22Rv1 (cell line): ENCODE measurements around the gene DENND2A.
A peak's percentile ranks its signal among the peaks of the same experiment; 100 is the strongest.
"Not testable (repeated sequence)": the region's sequence is repeated elsewhere in the genome, so short reads cannot be mapped to it uniquely, and the experiment has no call there.

Experiments used
- H3K27ac ChIP-seq: fragments of 450-650 bp; 2 replicates; pipeline ENCODE4 v1.5.1; 2017
- ZFX ChIP-seq: fragments of 450-650 bp; IDR thresholded peaks from 2 replicates; pipeline ENCODE4 v1.6.1; 2017; ENCODE audit warnings: antibody characterized with exemption, borderline replicate concordance
- TF ChIP-seq, protein P1 (sequence below): fragments of 450-650 bp; IDR thresholded peaks from 2 replicates; pipeline ENCODE4 v1.5.1; 2017; ENCODE audit warnings: mild to moderate bottlenecking

Gene DENND2A

DNA sequence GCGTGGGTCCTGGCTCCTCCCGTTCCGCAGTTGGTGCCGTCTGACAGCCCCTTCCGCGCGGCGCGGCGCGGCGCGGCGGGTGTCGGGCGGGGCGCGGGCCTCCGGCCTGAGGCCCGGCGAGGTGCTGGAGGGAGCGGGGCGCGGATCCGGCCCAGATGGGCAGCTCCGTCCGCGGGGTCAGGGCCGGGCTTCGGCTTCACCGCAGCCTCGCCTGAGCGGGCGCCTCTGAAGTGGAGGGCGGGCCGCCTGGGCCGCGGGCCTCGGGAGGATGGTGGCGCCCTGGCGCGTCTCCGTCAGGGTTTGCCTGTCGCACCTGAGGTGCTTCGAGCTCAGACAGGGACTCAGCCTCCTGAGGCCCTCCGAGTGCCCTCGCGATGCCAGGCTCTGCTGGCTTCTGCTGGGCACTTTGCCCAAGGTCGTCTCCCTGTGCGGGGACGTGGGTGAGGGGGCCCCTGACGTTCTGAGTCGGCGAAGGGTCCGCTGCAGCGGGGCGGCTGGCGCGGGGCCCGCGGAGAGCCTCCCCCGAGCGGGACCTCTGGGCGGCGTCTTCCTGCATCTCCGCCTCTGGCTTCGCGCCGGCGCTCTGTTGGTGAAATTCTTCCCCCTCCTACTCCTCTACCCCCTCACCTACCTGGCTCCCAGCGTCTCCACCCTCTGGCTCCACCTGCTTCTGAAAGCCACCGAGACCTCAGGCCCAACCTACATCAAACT is 32.6 kb upstream of the DENND2A start:
- H3K27ac ChIP-seq, result peak overlapping the region; percentile 91
- TF ChIP-seq ZFX, result peak; percentile 90
- TF ChIP-seq, protein P1, sequence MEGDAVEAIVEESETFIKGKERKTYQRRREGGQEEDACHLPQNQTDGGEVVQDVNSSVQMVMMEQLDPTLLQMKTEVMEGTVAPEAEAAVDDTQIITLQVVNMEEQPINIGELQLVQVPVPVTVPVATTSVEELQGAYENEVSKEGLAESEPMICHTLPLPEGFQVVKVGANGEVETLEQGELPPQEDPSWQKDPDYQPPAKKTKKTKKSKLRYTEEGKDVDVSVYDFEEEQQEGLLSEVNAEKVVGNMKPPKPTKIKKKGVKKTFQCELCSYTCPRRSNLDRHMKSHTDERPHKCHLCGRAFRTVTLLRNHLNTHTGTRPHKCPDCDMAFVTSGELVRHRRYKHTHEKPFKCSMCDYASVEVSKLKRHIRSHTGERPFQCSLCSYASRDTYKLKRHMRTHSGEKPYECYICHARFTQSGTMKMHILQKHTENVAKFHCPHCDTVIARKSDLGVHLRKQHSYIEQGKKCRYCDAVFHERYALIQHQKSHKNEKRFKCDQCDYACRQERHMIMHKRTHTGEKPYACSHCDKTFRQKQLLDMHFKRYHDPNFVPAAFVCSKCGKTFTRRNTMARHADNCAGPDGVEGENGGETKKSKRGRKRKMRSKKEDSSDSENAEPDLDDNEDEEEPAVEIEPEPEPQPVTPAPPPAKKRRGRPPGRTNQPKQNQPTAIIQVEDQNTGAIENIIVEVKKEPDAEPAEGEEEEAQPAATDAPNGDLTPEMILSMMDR, result peak; percentile 36

DNA sequence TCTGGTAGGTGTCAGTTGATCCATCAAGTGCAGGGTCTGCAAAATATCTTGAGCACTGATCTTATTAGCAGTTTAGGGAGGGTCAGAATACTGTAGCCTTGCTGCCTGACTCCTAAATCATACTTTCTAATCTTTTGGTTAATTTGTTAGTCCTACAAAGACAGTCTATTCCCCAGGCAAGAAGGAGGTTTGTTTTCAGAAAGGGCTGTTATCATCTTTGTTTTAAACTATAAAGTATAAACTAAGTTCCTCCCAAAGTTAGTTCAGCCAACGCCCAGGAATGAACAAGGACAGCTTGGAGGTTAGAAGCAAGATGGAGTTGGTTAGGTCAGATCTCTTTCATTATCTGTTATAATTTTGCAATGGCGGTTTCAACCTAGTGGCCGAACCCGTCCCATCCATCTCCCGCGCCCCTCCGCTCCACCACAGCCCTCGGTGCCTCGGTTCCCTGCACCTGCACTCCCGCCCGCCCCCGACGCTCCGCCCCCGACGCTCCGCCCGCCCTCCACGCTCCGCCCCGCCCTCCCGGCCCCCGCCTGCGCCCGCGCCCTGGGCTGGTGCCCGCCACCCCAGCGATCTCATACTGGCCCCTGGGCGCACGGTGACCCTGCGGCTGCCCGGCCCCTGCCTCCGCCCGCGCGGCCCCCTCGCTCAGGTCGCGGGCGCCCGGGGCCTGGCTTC is 31.9 kb upstream of the DENND2A start, which contains the start of gene ADCK2:
Gene ADCK2, plus strand, starts transcription at position 564 of the 681 bp plus-strand sequence. CDS start 386 bp downstream, outside the sequence.
- H3K27ac ChIP-seq, result peak within 1 kb of the TSS; percentile 91

DNA sequence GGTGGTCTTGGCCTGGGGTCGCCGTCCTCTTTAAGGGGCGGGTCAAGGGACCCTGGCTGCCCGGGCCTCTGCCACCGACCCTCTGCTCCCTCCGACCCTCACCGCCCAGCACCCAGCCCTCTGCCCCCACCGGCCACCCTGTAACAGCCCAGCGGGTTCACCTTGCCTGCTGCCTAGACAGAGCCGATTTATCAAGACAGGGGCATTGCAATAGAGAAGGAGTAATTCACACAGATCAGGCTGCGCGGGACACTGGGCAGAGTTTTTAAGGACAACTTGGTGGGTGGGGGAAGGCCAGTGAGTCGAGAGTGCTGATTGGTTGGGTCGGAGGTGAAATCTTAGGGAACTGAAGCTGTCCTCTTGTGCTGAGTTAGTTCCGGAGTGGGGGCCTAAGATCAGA is 31.4 kb upstream of the DENND2A start:
- no peak for TF ChIP-seq ZFX
- TF ChIP-seq, protein P1, result no peak
- peak overlapping the region; percentile 91 for H3K27ac ChIP-seq

More for the DNA sequence above, 31.9 kb upstream of the DENND2A start, which contains the start of gene ADCK2:
- TF ChIP-seq, protein P1, result no peak
- no peak for TF ChIP-seq ZFX

DNA sequence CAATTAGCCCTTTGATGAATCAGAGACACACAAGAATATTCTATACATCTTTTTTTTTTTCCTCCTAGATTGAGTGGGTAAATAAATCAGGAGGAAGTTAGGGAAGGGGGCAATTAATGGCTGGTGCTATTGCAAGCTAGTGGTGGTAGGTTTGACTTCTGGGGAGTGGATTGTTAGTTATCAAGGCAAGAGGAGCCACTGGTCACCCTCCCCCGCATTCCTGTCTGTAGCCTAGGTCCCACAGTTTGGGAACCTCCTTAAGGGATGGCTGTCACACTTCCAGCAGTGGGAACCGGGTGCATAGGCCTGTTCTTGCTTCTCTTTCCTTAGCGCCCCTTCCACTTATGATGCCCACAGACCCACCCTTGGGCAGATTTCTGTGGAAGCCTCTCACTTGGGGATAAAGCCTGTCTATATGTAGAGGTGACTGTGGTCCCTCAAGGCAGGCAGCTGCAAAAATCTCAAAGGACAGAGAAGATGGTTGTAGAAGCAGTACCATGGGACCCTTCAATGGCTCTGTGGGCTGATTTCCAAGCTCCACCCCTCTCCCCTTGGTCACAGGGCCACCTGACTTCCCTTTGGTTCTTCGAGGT is 29.8 kb upstream of the DENND2A start:
- TF ChIP-seq, protein P1, result no peak
- no peak for TF ChIP-seq ZFX

DNA sequence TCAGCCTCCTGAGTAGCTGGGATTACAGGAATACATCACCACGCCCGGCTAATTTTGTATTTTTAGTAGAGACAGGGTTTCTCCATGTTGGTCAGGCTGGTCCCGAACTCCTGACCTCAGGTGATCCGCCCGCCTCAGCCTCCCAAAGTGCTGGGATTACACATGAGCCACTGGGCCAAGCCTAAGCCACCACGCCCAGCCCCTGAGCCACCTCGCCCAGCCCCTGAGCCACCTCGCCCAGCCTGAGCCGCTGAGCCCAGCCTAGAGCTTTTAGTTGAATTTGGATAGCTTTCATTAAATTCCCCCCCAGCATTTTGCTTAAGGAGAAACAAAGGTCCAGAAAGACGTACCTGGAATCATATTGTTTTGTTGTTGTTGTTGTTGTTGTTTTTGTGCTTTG is 29.2 kb upstream of the DENND2A start:
- H3K27ac ChIP-seq, result not testable (repeated sequence)

More for the DNA sequence above, 29.8 kb upstream of the DENND2A start:
- no peak overlapping the region for H3K27ac ChIP-seq

DNA sequence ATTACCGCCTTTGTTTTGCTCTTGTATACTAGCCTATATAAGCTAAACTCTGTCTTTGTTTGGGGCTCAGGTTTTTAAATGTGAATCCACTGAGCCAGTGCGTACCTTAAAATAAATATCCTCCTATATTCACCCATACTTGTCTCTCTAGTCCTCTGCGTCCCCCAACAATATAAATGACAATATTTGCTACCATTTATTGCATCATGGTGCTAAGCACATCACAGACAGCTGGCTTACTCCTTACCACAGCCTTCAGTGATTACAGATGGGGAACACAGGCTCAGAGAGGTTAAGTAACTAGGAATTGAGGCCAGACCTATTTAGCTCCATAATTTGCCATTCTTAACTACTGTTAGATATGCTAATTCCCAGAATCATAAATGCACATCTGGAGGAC is 28.7 kb upstream of the DENND2A start:
- TF ChIP-seq, protein P1, result no peak
- TF ChIP-seq ZFX, result no peak
- H3K27ac ChIP-seq, result no peak overlapping the region

DNA sequence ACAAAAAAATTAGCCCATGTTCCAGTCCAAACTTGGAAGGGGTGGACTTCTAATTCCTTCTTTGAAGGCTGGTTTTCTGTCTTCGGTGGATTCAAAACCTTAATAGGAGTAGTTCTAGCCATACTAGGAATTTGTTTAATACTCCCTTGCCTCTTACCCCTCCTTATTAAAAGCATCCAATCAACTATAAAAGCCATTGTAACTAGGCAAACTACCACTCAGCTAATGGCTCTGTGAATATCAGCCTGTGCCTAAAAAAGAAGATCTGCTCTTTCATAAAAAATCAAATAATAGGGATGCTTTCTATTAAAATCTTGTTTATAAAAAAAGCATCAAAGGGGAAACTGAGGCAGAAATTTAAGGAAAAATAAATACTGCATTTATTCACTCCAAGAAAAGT is 28.0 kb upstream of the DENND2A start:
- no peak for TF ChIP-seq ZFX
- TF ChIP-seq, protein P1, result no peak
- no peak overlapping the region for H3K27ac ChIP-seq
